HCT116 (cell line): ENCODE data around the gene UBAC2. TPM values are rescaled to one million over a fixed set of nuclear protein-coding genes. Genes with fewer than 3 reads are reported as not detected.

Source experiments
- ATAC-seq: fragments of 200-7000 bp; cut with Tn5 transposase; 2 replicates; pipeline ENCODE4 v1.9.1; 2020; ENCODE audit warnings: mild to moderate bottlenecking, moderate library complexity
- BruUV-seq: library from RNA; stranded (reverse); fragments of 400-500 nt; replicated peaks from 2 replicates; lab custom pipeline; 2021; lab: Mats Ljungman, UMichigan
- CTCF ChIA-PET: fragments of 300-600 bp; sonication (Branson Sonifier 250); formaldehyde crosslinking; loops from one replicate; lab custom pipeline; 2021; ENCODE audit warnings: antibody characterized with exemption; lab: Charles Lee
- POLR2A ChIA-PET: fragments of 300-600, 350-600 bp; sonication (Branson Sonifier 250); formaldehyde crosslinking; loops from one replicate; lab custom pipeline; 2021; ENCODE audit warnings: antibody characterized with exemption; lab: Charles Lee
- RAD21 ChIA-PET, 2 experiments: fragments of 300-600 bp; sonication (Branson Sonifier 250); formaldehyde crosslinking; loops; one replicate each; lab custom pipeline; 2023; ENCODE audit warnings: low total read pairs in 2 of 2; ENCODE audit not compliant: uncharacterized antibody in 2 of 2, unreplicated experiment in 2 of 2, low non-redundant PET in 1 of 2; lab: Charles Lee
- DNase-seq: peaks from one replicate; pipeline ENCODE4 v3.0.0-alpha.2; 2010; ENCODE audit warnings: low read depth, low spot score
- H2AFZ ChIP-seq: fragments of 200-600 bp; shearing (Covaris generic), sonication (generic); 2 replicates; pipeline ENCODE4 v1.6.1; 2017; ENCODE audit warnings: low read depth, mixed run types, mixed read lengths, antibody characterized with exemption, low read length; ENCODE audit not compliant: poor library complexity, severe bottlenecking
- H3K27ac ChIP-seq: 2 replicates; pipeline ENCODE4 v1.5.1; 2012; ENCODE audit warnings: low read depth, low read length
- H3K27me3 ChIP-seq: fragments of 200-600 bp; sonication (generic); 2 replicates; pipeline ENCODE4 v1.6.1; 2016; ENCODE audit warnings: mixed run types, low read length, mixed read lengths; ENCODE audit not compliant: insufficient read depth
- H3K36me3 ChIP-seq, 2 experiments: fragments of 200-500 bp in 1 of 2; fragments of 200-600 bp in 1 of 2; sonication (Bioruptor generic) in 1 of 2; sonication (generic) in 1 of 2; 2 replicates each; pipeline versions ENCODE4 v1.5.1 to v1.6.1; 2014 to 2016; ENCODE audit warnings: low read length in 2 of 2, inconsistent platforms in 1 of 2, mixed read lengths in 1 of 2, mixed run types in 1 of 2; ENCODE audit not compliant: insufficient read depth in 2 of 2, control insufficient read depth in 1 of 2
- H3K4me1 ChIP-seq, 2 experiments: fragments of 200-600 bp in 1 of 2; sonication (generic) in 1 of 2; 2 replicates each; pipeline versions ENCODE4 v1.5.1 to v1.6.1; 2012 to 2017; ENCODE audit warnings: low read length in 2 of 2, inconsistent platforms in 1 of 2, mild to moderate bottlenecking in 1 of 2, mixed read lengths in 1 of 2, mixed run types in 1 of 2, moderate library complexity in 1 of 2; ENCODE audit not compliant: insufficient read depth in 2 of 2, control insufficient read depth in 1 of 2
- H3K4me2 ChIP-seq: fragments of 200-600 bp; sonication (generic); 2 replicates; pipeline ENCODE4 v1.6.1; 2017; ENCODE audit warnings: mixed run types, low read length, mixed read lengths
- H3K4me3 ChIP-seq, 2 experiments: fragments of 200-600 bp in 1 of 2; sonication (generic) in 1 of 2; replicated peaks in 1 of 2; 2 replicates each; pipeline ENCODE4 v1.5.1; 2011 to 2016; ENCODE audit warnings: low read length in 2 of 2, control low read depth in 1 of 2, low read depth in 1 of 2, mild to moderate bottlenecking in 1 of 2, mixed read lengths in 1 of 2, mixed run types in 1 of 2
- H3K79me2 ChIP-seq: fragments of 200-600 bp; sonication (generic); 2 replicates; pipeline ENCODE4 v1.6.1; 2017; ENCODE audit warnings: mild to moderate bottlenecking, mixed run types, low read length, moderate library complexity, mixed read lengths; ENCODE audit not compliant: insufficient read depth
- H3K9ac ChIP-seq: fragments of 200-600 bp; sonication (generic); 2 replicates; pipeline ENCODE4 v1.6.1; 2016; ENCODE audit warnings: low read length, mixed read lengths
- H3K9me2 ChIP-seq: fragments of 200-600 bp; sonication (generic), shearing (Covaris generic); 2 replicates; pipeline ENCODE4 v1.6.1; 2017; ENCODE audit warnings: mixed run types, mild to moderate bottlenecking, moderate library complexity; ENCODE audit not compliant: insufficient read depth
- H3K9me3 ChIP-seq, 2 experiments: fragments of 200-500 bp in 1 of 2; fragments of 200-600 bp in 1 of 2; sonication (Bioruptor generic) in 1 of 2; sonication (generic) in 1 of 2; 2 replicates each; pipeline ENCODE4 v1.6.1; 2014 to 2017; ENCODE audit warnings: low read length in 2 of 2, mixed read lengths in 2 of 2, inconsistent platforms in 1 of 2, low read depth in 1 of 2, mild to moderate bottlenecking in 1 of 2, mixed run types in 1 of 2, moderate library complexity in 1 of 2; ENCODE audit not compliant: control insufficient read depth in 1 of 2, insufficient read depth in 1 of 2
- H4K20me1 ChIP-seq: fragments of 200-600 bp; sonication (generic), shearing (Covaris generic); 2 replicates; pipeline ENCODE4 v1.6.1; 2017; ENCODE audit warnings: mixed run types, mild to moderate bottlenecking, moderate library complexity; ENCODE audit not compliant: insufficient read depth
- ELF1 ChIP-seq: IDR thresholded peaks from 2 replicates; pipeline ENCODE4 v1.6.1; 2012; ENCODE audit warnings: low read depth, borderline replicate concordance
- EZH2 ChIP-seq: fragments of 200-600 bp; sonication (generic); IDR thresholded peaks from 2 replicates; pipeline ENCODE4 v1.6.1; 2017; ENCODE audit warnings: antibody characterized with exemption, mixed run types
- EZH2phosphoT487 ChIP-seq: fragments of 200-600 bp; IDR thresholded peaks from 2 replicates; pipeline ENCODE4 v1.6.1; 2018; ENCODE audit warnings: antibody characterized with exemption, borderline replicate concordance
- POLR2AphosphoS5 ChIP-seq: IDR thresholded peaks from 2 replicates; pipeline ENCODE4 v1.6.1; 2011; ENCODE audit warnings: mild to moderate bottlenecking, low read depth, low read length, moderate library complexity
- SP1 ChIP-seq: IDR thresholded peaks from 2 replicates; pipeline ENCODE4 v1.6.1; 2012; ENCODE audit warnings: low read depth
- TCF7L2 ChIP-seq: IDR thresholded peaks from 2 replicates; pipeline ENCODE4 v1.7.0; 2011; ENCODE audit warnings: borderline replicate concordance, inconsistent platforms; ENCODE audit not compliant: insufficient read depth, insufficient read length; ENCODE audit errors: extremely low read depth
- YY1 ChIP-seq: IDR thresholded peaks from 2 replicates; pipeline ENCODE4 v1.6.1; 2011; ENCODE audit warnings: low read length, low read depth, moderate library complexity, mild to moderate bottlenecking; ENCODE audit not compliant: insufficient replicate concordance; ENCODE audit errors: extremely low read depth
- ZBTB33 ChIP-seq: IDR thresholded peaks from 2 replicates; pipeline ENCODE4 v1.6.1; 2011; ENCODE audit warnings: mild to moderate bottlenecking, low read length, moderate library complexity; ENCODE audit not compliant: insufficient replicate concordance; ENCODE audit errors: extremely low read depth
- ZNF274 ChIP-seq: fragments of 200-500 bp; sonication (Bioruptor generic); IDR thresholded peaks from 2 replicates; pipeline ENCODE4 v1.6.1; 2014; ENCODE audit warnings: mild to moderate bottlenecking, low read depth, low read length, inconsistent platforms
- intact Hi-C: fragments of 100-400 bp; cut with micrococcal nuclease; formaldehyde crosslinking; loops from 2 replicates; pipeline ENCODE4 v1.10.0; 2022
- total RNA-seq: library from RNA; stranded (reverse); gene quantifications from one replicate; pipeline ENCODE4 v1.2.1, GENCODE V29; 2021; ENCODE audit not compliant: unreplicated experiment
- TF ChIP-seq, protein P1 (sequence below): IDR thresholded peaks from 2 replicates; pipeline ENCODE4 v1.6.1; 2012

UBAC2 gene
- total RNA-seq, 1 experiment from 2014 or later: 67.4 TPM

DNA sequence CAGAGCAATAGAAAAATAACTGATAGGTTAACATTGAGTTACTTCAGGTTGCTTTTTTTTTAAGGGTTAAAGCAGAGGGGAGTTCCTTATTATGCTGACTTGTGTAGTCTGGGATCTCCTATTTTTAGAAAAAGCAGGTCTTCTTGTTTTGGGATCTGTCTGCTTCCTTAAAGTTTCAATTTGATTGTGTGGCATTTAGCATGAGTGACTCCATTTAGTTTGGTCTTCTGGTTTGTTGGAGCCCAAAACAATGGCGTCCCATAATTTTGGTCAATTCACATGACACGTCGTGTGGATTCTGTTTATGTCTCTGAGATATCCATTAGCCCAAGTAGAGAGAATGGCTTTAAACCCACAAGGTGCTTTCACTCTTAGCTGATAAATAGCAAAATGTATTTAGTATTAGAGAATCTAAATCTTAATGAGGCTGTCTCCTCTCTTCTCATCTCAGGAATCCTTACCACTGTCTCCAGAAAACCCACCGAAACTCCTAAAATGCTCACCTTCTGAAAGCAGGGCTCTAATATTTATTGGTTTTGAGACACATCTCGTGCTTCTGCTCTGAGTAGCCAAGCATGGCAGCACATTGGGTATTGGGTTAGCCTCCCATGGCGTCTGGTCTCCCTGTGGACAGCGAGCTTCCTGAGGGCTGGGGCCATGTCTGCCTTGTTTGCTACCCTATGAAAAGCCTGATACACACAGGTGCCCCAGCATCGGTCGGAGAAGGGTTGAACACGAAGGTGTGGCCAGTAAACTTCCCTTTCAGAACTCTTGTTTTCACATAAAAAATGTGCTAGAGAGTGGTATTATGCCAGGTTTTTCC is 173.7 kb downstream of the UBAC2 start:
- Histone ChIP-seq H3K4me1 (no peaks in the 10 kb centered on the region), H3K9me2 (no peaks in the 10 kb centered on the region), H4K20me1 (no peaks in the 10 kb centered on the region), H2AFZ (no peak overlapping the region), H3K9ac (no peak overlapping the region), H3K27ac (no peak overlapping the region), H3K79me2 (no peaks in the 10 kb centered on the region), H3K27me3 (no peaks in the 10 kb centered on the region), H3K36me3 (peaks cover 4 to 5% of the 10 kb centered on the region in 2 experiments; a peak in 2 of 4 replicates), H3K4me3 (no peak overlapping the region), H3K4me2 (no peak overlapping the region), H3K9me3 (no peaks in the 10 kb centered on the region)
- intact Hi-C loops: no loop called here
- POLR2A ChIA-PET: no interaction called here
- RAD21 ChIA-PET: no interaction called here
- TF ChIP-seq POLR2AphosphoS5 (no peak), TCF7L2 (no peak), EZH2phosphoT487 (no peak), ZNF274 (no peak)
- TF ChIP-seq, protein P1, sequence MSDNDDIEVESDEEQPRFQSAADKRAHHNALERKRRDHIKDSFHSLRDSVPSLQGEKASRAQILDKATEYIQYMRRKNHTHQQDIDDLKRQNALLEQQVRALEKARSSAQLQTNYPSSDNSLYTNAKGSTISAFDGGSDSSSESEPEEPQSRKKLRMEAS: no peak
- no TSS peak for BruUV-seq
- no peak for ATAC-seq
- no peak for DNase-seq
- CTCF ChIA-PET: no interaction called here

DNA sequence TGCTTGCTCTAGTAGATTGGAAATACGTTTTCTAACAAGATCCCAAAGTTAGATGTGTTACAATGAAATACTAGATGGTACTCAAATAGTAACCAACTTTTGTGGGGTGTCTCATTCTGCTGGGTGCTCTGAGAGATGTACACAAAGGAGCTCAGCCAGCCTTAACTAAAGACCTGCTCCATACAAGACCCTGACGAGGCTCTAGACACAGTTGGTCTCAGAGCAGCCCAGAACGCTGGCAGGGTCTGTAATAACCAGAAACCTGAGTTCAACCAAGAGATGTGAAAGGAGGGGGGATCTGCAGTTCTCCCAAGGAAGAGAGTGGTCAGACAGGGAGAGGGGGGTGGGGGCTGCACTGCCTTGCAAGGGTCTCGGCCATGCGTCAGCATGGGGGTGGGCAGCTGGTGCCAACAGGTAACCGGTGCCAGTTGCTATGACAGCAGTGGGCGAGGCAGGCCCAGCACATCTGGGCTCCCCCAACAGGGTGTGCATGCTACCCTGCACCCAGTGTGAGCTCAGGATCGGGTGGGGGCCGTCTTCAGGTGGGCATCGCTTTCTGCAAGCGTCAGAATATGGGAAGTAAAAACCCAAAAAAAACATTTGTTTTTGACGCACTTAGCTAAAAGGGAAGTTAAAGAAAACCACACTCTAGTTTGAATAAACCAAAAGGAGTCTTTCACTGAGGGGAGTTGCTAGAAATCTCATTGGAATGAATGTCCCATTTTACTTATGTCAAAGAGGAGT is 174.5 kb downstream of the UBAC2 start:
- no TSS peak for BruUV-seq
- RAD21 ChIA-PET: no interaction called here
- no peak overlapping the region for H3K4me3 ChIP-seq
- H3K9me2 ChIP-seq: no peaks in the 10 kb centered on the region
- no peak overlapping the region for H2AFZ ChIP-seq
- no peak overlapping the region for H3K4me2 ChIP-seq
- intact Hi-C loops: no loop called here
- no peak for ATAC-seq
- CTCF ChIA-PET: no interaction called here
- no peak overlapping the region for H3K27ac ChIP-seq
- H3K79me2 ChIP-seq: no peaks in the 10 kb centered on the region
- no peak overlapping the region for H3K9ac ChIP-seq
- no peaks in the 10 kb centered on the region for H3K9me3 ChIP-seq
- H3K27me3 ChIP-seq: no peaks in the 10 kb centered on the region
- DNase-seq: no peak
- no peaks in the 10 kb centered on the region for H4K20me1 ChIP-seq
- POLR2A ChIA-PET: no interaction called here
- TF ChIP-seq YY1 (no peak), ZNF274 (no peak), EZH2 (no peak), ELF1 (no peak), EZH2phosphoT487 (no peak), ZBTB33 (no peak), SP1 (no peak)
- TF ChIP-seq, protein P1: no peak
- no peaks in the 10 kb centered on the region for H3K4me1 ChIP-seq
- peaks cover 4 to 5% of the 10 kb centered on the region in 2 experiments; a peak in 2 of 4 replicates for H3K36me3 ChIP-seq
